Posterior cingulate gyrus (tissue), 11 donors: Measurements from ENCODE around the gene ETV6.
A peak's percentile ranks its signal among the peaks of the same experiment; 100 is the strongest.
"Not testable (repeated sequence)": the region's sequence is repeated elsewhere in the genome, so short reads cannot be mapped to it uniquely, and the experiment has no call there.

ENCODE experiments used
- DNase-seq, 10 donors: peaks; one replicate each; pipeline versions ENCODE4 v3.0.0 to v3.0.0-alpha.2; 2020 to 2021; ENCODE audit warnings: mixed read lengths in 3 of 10
- intact Hi-C: fragments of 100-400 bp; cut with DNase I; formaldehyde crosslinking; loops from one replicate; pipeline ENCODE4 v1.15.1; 2023

ETV6 gene

DNA sequence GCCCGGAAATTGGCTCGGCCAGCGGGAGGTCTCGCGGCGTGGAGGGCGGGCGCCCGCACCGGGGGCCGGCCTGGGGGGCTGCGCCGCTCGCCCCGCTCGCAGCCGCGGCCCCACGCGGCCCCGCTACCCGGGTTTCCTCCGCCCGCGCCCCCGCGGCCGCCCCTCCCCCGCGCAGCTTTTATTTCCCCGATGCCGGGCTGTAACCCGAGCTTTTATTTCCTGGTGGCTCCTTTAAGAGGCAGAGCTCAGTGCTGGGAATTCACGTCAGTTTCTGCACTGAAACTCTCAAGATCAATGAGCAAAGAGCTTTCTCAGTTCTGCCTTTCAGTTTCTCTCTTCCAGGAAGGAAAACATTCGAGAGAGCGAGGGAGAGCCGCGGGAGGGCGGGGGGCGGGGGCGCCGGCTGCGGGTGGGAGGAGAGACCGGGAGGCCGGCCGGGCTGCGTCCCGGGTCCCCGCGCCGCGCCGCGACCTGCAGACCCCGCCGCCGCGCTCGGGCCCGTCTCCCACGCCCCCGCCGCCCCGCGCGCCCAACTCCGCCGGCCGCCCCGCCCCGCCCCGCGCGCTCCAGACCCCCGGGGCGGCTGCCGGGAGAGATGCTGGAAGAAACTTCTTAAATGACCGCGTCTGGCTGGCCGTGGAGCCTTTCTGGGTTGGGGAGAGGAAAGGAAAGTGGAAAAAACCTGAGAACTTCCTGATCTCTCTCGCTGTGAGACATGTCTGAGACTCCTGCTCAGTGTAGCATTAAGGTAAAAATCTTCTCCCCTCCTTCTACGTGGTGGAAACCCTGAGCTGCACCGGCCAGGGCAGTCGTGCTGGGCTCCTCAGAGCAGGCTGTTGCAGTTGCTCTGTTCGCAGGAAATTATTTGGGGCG, at the start of gene ETV6:
Gene ETV6, plus strand, starts transcription at position 262 of the 873 bp plus-strand sequence. Its CDS starts 454 bp downstream, at position 716.
- peak in 9 of 10 donors; percentile 16 to 91 (median 49) for DNase-seq
- intact Hi-C loops, result loop anchor here (5.0 to 10.0 kb wide), 2 partner anchors 145 to 618 kb away; partner anchors contain the start of gene LRP6

DNA sequence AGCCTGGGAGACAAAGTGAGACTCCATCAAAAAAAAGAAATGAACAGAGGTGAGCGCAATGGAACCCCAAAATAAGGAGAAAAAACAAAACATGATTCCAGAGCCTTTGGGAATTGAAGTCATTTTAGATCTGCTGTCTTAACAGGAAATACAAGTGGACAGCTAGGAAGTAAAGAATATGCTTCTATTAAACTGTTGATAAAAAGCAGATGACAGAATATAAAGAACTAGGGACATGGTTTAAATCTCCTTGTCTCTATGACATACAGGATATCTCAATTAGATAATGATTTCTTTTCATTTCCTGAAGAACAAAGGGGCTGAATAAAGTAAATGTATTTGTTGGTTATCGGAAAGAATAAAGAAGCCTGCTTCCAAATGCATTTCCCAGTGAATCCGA, 49.3 kb upstream of the ETV6 start:
- intact Hi-C loops, result no loop called here
- DNase-seq, result no peak

DNA sequence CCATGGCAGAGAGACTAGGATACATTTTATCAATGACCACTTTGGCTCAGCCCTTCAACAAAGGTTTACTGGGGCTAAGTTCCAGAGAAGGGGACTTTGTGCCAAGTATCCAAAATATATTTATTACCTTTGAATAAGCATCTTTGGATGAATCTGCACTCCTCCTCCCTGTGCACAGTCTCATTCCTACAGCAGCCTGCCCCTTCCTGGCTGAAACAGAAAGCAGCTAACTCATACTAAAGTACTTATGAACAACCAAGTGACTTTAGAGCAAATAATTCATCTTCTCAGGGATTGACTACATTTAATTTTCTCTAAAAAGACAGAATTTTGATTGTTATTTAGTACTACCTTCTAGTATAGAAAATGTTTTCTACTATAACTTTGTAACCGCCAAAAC, 47.8 kb upstream of the ETV6 start:
- intact Hi-C loops, result no loop called here
- no peak for DNase-seq

DNA sequence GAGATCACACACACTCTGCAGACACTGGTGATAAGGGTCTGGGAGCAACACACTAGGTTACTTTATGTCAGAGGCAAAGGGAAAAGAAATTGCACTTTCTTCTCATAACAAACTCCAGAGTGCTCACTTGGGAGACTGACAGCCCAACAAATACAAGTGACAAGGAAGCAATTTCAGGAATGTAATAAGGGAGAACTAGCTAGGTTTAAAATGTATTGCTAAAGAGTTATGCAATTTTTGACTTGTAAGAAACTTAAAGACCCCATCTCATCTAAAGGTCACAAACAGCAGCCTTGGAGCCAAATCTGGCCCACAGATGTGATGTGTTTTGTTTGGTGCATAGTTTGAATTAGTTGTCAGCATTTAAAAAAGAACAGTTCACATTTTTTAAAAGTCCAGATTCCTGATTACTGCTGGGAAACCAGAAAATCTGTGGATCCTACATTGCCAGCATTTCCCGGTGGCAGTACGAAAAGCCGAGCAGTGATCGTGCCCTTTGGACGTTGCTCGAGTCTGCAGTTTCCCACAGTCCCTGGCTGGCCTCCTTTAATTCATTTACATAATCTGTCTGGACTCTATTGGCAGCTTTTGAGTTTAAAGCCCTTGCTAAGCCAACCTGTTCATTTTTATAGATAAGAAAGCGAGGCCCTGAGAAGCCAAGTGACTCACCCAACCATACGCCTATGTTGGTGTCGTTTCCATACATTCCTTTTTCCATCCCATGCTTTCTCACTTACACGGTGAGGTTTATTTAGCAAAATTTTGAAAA, 42.0 kb upstream of the ETV6 start:
- no peak for DNase-seq
- intact Hi-C loops, result no loop called here

DNA sequence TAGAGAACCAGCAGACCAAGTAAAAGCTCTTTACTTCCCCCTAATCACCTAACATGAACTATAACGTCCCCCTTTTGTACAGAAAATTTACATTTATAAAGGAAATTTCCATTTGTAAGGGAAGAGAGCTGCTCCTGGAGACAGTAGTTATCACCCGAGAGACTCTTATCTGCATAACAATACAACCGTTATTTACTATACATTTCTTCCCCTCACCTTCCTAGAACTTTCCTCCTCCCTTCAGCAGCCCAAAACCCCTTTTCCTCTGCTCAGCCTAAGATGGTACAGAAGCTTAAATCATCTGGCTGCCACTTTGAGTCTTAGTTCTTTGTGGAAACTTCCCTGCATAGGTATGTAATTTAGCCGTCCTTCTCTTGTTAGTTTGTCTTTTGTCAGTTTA, 40.4 kb upstream of the ETV6 start:
- intact Hi-C loops, result no loop called here
- DNase-seq, result no peak

DNA sequence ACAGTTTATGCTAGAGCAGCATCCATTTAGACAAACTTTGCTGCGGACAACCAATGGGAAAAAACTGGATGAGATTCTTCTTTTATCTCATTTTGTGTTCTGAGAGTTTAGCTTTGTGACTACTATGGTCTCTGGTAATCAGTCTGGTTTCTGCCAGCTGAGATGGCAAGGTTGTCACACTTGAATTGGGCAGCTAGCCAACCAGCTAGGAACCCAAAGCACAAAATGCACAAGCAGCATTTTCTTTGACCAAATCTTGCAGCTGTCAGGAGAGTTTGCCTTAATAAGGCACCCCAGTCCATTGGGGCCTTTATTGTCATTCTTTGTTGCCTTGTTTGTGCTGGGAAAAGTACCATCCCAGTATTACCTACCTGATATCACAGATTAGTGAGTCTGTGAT, 34.0 kb upstream of the ETV6 start:
- no peak for DNase-seq
- intact Hi-C loops, result no loop called here

DNA sequence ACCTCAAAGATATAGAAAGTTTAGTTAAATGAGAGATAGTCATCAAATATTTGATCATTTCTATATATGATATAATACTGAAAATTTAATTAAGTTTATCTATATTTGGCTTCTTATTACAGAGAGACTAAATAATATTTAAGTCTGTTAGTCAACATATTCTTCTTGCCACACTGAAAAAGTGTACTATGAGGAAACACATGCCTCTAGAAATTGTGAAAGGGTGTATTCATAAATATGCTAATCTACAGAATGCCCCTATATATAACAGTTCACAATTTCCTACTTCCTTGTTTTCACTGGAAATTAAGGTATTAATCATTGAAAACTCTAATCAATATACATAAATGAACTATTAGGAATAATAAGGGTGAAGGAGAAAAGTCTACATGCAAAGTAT, 31.4 kb upstream of the ETV6 start:
- intact Hi-C loops, result no loop called here

DNA sequence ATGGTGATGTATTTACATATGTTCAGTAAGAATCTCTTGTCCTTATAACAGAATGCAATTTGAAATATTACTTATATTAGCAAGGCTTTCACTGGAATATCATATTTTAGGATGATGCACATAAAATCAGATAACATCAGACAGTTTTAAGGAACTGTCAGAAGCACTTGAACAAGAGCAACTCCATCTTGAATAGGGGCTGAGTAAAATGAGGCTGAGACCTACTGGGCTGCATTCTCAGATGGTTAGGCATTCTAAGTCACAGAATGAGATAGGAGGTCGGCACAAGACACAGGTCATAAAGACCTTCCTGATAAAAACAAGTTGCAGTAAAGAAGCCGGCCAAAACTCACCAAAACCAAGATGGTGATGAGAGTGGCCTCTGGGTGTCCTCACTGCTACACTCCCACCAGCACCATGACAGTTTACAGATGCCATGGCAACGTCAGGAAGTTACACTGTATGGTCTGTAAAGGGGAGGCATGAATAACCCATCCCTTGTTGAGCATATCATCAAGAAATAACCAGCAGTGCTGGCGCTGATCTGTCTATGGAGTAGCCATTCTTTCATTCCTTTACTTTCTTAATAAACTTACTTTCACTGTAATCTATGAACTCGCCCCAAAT, 27.6 kb upstream of the ETV6 start:
- intact Hi-C loops, result loop anchor here (2.0 kb wide), 1 partner anchor 411 kb away; no protein-coding TSS in a partner anchor
- DNase-seq, result peak in 4 of 10 donors; percentile 11 to 37 (median 20)

More for the DNA sequence above, 31.4 kb upstream of the ETV6 start:
- DNase-seq, result no peak

DNA sequence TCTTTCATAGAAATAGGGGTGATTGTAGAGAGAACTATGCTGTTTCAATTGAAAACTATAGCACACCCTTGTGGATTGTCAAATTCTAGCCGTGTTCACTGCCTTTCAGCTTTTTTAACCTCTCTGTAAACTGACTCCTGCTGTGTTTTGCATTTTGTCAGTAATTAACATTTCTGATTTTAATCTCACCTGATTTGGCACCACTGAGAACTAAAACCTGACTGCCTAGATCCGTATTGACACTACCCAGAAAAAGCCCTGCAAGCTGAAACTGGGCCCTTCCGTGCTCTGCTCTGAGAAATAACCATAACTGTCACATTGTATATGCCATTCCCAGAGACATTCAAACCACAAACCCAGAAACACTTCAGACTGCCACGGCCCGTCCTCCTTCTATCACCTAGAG, 26.6 kb upstream of the ETV6 start:
- intact Hi-C loops, result loop anchor here (2.0 kb wide), 1 partner anchor 410 kb away; no protein-coding TSS in a partner anchor
- no peak for DNase-seq

DNA sequence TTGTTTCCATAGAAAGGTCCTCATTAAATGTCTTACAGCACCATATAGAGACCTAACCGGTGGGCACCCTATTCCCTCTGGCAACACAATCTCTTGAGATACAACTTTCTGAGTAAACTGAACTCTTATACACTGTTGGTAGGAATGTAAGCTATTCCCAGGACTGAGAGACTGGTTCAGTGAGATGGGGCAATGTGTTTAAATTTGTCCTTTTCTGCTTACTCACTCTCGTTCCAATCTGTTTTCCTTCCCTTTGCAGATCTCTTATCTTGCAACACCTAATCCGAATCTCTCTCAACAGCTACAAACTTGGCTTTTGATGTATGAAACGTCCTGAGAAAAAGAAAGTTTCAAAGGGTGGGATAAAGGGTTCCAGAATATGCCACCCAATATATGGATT, 26.1 kb upstream of the ETV6 start:
- no peak for DNase-seq
- intact Hi-C loops, result loop anchor here (2.0 kb wide), 1 partner anchor 409 kb away; no protein-coding TSS in a partner anchor

DNA sequence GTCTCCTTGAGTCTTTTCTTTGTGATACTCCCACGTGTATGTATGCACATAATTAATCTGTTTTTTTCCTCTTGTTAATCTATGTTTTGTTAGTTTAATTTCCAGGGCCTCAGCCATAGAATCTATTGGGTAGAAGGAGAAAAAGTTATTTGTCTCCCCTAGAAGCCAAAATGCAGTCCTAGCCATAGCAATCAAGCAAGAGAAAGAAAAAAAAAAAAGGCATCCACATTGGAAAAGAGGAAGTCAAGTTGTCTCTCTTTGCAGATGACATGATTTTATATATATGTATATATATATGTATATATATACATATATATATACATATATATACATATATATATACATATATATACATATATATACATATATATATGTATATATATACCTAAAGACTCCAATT, 25.4 kb upstream of the ETV6 start:
- intact Hi-C loops, result no loop called here
- no peak for DNase-seq

DNA sequence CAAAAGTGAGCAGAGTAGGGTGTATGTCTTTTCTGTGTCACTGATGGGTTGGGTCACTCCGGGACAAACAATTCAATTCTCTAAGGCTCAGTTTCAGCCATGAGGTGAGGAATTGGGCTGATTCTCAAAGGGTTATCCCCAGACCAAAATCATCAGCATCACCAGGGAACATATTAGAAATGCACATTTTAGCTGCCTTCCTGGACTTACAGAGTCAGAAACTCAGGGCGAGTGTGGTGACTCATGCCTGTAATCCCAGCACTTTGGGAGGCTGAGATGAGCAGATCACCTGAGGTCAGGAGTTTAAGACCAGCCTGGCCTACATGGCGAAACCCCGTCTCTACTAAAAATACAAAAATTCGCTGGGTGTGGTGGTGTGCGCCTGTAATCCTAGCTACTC, 21.8 kb upstream of the ETV6 start:
- not testable (repeated sequence) for DNase-seq

DNA sequence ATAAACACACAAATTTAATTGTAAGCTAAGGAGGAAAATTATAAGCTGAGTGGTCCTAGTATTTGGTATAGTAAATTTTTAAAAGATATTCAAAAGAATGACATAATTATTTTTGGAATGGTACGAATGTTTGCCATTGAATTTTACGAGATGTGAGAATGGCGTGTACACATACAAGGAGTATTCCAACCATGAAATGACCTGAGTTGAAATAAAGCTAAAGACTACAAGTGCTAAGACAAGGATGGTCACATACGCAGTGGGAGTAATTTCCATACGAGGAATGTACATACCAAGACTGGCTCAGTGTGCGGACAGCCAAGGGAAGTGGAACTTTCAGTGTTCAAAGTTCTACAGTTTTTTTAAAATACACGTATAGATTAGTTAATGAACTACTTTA, 21.1 kb upstream of the ETV6 start:
- no peak for DNase-seq
- intact Hi-C loops, result no loop called here

More for the DNA sequence above, 21.8 kb upstream of the ETV6 start:
- intact Hi-C loops, result not testable (repeated sequence)

DNA sequence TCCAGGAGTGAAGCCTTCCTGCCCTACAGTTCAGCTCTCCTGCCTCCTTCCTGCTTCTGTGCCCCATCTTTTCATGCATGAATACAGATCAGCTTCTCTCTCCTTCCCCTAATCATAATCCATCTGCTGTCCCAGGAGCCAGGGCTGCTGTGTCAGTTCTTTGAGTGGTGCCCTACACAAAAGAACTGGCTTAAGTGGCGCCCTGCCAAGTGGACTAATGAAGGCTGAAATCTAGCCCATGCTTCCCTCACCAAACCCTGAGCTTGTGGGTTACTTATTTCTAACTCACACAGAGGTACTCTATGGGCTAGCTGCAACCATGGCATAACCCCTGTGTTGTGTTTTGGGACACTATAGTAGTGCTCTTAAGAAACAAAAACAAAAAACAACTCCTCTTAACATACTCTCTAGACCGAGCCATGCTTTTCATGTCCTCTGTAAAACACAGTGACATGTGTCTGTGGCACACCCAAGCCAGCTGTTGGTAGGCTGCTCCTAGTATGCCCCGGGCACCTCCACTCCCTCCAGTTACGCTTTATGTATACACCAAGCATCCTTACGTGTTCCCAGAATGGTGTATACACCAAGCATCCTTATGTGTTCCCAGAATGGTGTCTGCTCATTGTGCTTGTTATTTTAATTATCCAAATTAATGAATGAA, 19.3 kb upstream of the ETV6 start:
- intact Hi-C loops, result no loop called here

DNA sequence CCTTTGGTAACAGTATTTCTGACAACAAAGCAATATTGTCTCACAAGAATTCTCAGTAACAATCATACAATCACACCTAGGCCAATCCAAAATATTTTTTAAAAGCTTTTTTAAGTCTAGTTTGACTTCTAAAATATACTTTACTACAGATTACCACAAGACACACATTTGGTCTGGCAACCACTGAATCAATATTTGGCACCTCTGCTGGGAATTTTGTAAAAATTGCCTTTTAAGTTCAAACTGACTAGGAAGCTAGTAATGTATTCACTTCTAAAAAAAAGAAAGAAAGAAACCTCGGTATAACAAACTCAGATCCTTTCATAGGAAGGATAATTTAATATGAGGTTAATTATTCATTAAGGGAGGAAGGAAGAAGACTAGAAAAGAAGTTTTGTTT, 18.2 kb upstream of the ETV6 start:
- DNase-seq, result no peak
- intact Hi-C loops, result no loop called here

More for the DNA sequence above, 19.3 kb upstream of the ETV6 start:
- DNase-seq, result peak in 1 of 10 donors; percentile 35

DNA sequence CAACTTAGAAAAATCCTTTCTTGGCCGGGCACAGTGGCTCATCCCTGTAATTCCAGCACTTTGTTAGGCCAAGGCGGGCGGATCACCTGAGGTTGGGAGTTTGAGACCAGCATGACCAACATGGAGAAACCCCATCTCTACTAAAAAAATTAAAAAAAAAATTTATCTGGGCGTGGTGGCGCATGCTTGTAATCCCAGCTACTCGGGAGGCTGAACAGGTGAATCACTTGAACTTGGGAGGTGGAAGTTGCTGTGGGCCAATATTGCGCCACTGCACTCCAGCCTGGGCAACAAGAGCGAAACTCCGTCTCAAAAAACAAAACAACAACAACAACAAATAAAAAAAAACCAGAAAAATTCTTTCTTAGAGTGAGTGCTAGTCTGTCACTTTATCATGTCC, 17.6 kb upstream of the ETV6 start:
- DNase-seq, intact Hi-C loops: not testable (repeated sequence)

DNA sequence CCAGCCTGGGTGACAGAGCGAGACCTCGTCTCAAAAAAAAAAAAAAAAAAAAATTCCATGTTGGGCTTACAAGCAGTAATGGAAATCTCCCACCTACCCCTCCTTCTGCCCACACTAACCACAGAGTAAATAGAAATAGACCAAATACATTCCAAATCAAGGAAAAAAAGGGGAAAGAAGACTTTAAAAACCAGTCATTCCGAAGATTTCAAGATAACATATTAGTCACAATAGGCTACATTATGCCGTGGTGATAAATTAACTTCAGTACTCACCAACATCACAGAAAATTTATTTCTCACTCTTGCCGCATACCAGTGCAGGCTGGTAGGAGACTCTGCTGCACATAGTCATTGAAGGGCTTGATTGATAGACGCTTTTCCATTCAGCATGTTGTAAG, 15.5 kb upstream of the ETV6 start:
- DNase-seq, result no peak
- intact Hi-C loops, result no loop called here

DNA sequence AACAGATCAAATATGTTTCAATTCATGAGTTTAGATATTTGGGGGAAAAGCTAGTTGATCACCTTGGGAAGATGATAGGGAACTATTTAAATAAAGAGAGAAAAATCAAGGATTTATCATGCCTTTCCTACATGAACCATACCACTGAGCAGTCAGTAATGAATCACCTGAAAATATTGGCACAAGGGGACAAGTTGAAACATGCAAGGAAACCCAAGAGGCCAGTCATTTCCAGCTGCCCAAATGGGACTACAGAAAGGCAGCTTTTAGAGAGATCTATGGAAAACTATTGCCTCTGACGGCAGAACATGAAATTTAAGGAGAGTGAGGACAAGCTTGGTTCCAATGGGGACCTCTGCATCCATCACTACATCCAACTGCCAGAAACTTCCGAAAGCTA, 14.1 kb upstream of the ETV6 start:
- DNase-seq, result no peak
- intact Hi-C loops, result no loop called here

DNA sequence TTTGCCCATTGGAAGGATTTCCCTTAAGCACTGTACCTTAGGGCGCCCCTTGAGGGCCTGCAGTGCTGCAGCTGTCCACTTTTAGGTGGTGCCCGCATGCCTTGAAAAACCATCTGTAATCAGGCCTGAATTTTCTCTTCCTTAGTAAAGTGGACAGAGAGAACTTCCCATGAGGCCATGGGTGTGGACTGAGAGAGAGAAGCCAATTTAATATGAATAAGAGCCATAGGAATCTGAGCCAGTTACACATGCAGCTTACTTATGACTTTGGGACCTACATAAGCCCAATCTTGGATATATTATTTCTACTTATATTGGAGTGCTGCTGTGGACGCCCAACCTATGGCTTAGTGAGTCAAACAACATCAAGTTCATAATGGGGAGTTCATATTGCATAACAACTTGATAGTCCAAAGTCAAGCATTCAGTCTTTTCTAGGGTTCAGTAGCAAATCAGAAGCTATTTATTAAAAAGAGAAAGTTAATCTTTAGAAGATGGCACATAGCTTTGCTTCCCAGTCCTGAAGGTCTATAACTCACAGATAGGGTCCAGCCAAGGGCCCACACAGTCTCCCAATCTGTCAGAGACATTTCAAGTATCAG, 11.1 kb upstream of the ETV6 start:
- no peak for DNase-seq
- intact Hi-C loops, result no loop called here

DNA sequence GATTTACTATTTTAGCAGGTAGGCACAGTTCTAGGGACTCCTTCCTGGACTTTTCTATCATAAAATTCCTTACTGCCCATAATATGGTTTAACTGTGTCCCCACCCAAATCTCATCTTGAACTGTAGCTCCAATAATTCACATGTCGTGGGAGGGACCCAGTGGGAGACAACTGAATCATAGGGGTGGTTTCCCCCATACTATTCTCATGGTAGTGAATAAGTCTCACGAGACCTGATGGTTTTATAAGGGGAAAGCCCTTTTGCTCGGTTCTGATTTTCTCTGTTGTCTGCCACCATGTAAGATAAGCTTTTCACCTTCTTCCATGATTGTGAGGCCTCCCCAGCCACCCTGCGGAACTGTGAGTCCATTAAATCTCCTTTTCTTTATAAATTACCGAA, 10.0 kb upstream of the ETV6 start:
- intact Hi-C loops, result no loop called here

More for the DNA sequence above, 10.0 kb upstream of the ETV6 start:
- no peak for DNase-seq
